ENCODE data around the gene DENND4B.
"Not testable (repeated sequence)": the region's sequence is repeated elsewhere in the genome, so short reads cannot be mapped to it uniquely, and the experiment has no call there.

Gene DENND4B

GRCh38 chr1:153922972-153923925, 23.3 kb downstream of the DENND4B start, which contains the start of gene GATAD2B:
GATAD2B (minus strand) TSS chr1:153922972; CDS start chr1:153828347, 94,625 bp downstream.
- peak; percentile 99 for DNase-seq

- DNase-seq: no peak
These were observed 24.2 kb downstream of the DENND4B start for GRCh38 chr1:153922076-153922971.

- DNase-seq: no peak
These were observed 24.8 kb downstream of the DENND4B start for GRCh38 chr1:153921803-153922075.

- DNase-seq: no peak
These were observed 25.3 kb downstream of the DENND4B start for GRCh38 chr1:153921080-153921802.

GRCh38 chr1:153919876-153920852, 26.4 kb downstream of the DENND4B start:
- DNase-seq: no peak

GRCh38 chr1:153916297-153916696, 30.2 kb downstream of the DENND4B start:
- DNase-seq: no peak

GRCh38 chr1:153912349-153912748, 34.2 kb downstream of the DENND4B start:
- no peak for DNase-seq

- not testable (repeated sequence) for DNase-seq
These were observed 36.0 kb downstream of the DENND4B start for GRCh38 chr1:153910560-153910959.

GRCh38 chr1:153908071-153908470, 38.4 kb downstream of the DENND4B start:
- DNase-seq: no peak

- DNase-seq: no peak
These were observed 39.4 kb downstream of the DENND4B start for GRCh38 chr1:153907134-153907533.

GRCh38 chr1:153906396-153906795, 40.1 kb downstream of the DENND4B start:
- no peak for DNase-seq

GRCh38 chr1:153905908-153906307, 40.6 kb downstream of the DENND4B start:
- not testable (repeated sequence) for DNase-seq

GRCh38 chr1:153903841-153904455, 42.6 kb downstream of the DENND4B start:
- DNase-seq: no peak

- no peak for DNase-seq
These were observed 47.0 kb downstream of the DENND4B start for GRCh38 chr1:153899509-153899908.

GRCh38 chr1:153895866-153896265, 50.7 kb downstream of the DENND4B start:
- not testable (repeated sequence) for DNase-seq

GRCh38 chr1:153891042-153891441, 55.5 kb downstream of the DENND4B start:
- DNase-seq: not testable (repeated sequence)

- DNase-seq: no peak
These were observed 58.0 kb downstream of the DENND4B start for GRCh38 chr1:153888533-153888932.

GRCh38 chr1:153886127-153886526, 60.4 kb downstream of the DENND4B start:
- DNase-seq: no peak

GRCh38 chr1:153883223-153883622, 63.3 kb downstream of the DENND4B start:
- DNase-seq: no peak

- no peak for DNase-seq
These were observed 64.1 kb downstream of the DENND4B start for GRCh38 chr1:153882296-153882912.

GRCh38 chr1:153881751-153882150, 64.8 kb downstream of the DENND4B start:
- DNase-seq: peak; percentile 61
